Adrenal gland (tissue), 5 donors: ENCODE measurements around the gene GATA2.
A peak's percentile ranks its signal among the peaks of the same experiment; 100 is the strongest.

Source experiments
- POLR2A ChIP-seq, 2 donors: fragments of 450-650 bp; IDR thresholded peaks; one replicate each; pipeline ENCODE4 v1.6.1; 2017; ENCODE audit warnings: antibody characterized with exemption in 2 of 2, mild to moderate bottlenecking in 2 of 2, moderate library complexity in 1 of 2
- TF ChIP-seq, protein P1 (sequence below), 6 experiments: fragments of 450-650 bp in 4 of 6; fragments of 200-600 bp in 2 of 6; sonication (generic) in 1 of 6; IDR thresholded peaks; 1 replicate in 5 of 6; 2 replicates in 1 of 6; pipeline versions ENCODE4 v1.5.1 to v1.8.0; 2016 to 2021; ENCODE audit warnings: antibody characterized with exemption in 6 of 6, mild to moderate bottlenecking in 2 of 6, moderate library complexity in 1 of 6
- donor health status: DM: no; HTN: no; CAD: no.

DNA sequence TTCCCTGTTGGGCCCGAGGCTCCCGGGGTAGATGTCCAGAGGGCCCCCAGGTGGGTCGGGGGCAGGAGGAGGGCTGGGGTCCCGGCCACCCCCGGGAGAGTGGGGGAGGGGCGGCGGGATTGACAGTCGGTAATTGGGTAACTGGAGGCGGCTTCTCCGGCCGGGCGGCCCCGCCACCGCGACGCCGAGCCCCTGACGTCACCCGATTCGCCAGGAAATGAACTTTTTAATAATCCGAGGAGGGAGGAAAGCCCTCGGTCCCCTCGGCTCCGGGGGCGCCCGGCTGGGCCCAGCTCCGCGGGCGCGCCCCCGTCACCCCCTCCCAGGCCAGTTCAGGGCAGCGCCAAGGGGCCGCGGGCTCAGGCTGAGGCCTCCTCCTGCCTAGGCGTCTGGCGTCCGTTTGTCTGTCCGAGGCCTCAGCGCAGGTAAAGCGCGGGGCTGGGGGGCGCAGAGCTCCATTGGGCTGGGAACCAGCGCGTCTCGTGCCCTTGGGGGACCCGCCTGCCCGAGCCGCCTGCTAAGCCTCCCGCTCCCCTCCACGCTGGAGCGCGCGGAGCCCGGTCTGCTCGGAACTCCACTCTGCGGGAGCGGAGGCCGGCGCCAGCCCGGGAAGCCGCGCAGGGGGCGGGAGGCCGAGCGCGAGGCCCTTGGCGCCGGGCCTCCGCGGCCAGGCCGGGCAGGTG lies 3.9 kb downstream of the GATA2 start:
- TF ChIP-seq, protein P1, sequence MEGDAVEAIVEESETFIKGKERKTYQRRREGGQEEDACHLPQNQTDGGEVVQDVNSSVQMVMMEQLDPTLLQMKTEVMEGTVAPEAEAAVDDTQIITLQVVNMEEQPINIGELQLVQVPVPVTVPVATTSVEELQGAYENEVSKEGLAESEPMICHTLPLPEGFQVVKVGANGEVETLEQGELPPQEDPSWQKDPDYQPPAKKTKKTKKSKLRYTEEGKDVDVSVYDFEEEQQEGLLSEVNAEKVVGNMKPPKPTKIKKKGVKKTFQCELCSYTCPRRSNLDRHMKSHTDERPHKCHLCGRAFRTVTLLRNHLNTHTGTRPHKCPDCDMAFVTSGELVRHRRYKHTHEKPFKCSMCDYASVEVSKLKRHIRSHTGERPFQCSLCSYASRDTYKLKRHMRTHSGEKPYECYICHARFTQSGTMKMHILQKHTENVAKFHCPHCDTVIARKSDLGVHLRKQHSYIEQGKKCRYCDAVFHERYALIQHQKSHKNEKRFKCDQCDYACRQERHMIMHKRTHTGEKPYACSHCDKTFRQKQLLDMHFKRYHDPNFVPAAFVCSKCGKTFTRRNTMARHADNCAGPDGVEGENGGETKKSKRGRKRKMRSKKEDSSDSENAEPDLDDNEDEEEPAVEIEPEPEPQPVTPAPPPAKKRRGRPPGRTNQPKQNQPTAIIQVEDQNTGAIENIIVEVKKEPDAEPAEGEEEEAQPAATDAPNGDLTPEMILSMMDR (IDR thresholded peaks at IDR 0.05) = no peak
- peak in 1 of 2 donors; percentile 24 for TF ChIP-seq POLR2A (IDR thresholded peaks at IDR 0.05)
